Spleen (tissue), 11 donors: Measurements from ENCODE around the gene MYO1D. TPM values are rescaled to one million over a fixed set of nuclear protein-coding genes. Genes with fewer than 3 reads are reported as not detected.
"Not testable (repeated sequence)": the region's sequence is repeated elsewhere in the genome, so short reads cannot be mapped to it uniquely, and the experiment has no call there.

Experiments used
- DNase-seq: peaks from one replicate; pipeline ENCODE4 v3.0.0-alpha.2; 2020
- H3K27ac ChIP-seq, 8 donors: fragments of 200-600 bp; sonication (generic) in 7 of 8; 1 replicate in 4 of 8; 2 replicates in 4 of 8; pipeline versions ENCODE4 v1.5.0 to v1.8.0; 2016 to 2021; ENCODE audit warnings: inconsistent platforms in 4 of 8, mild to moderate bottlenecking in 4 of 8, moderate library complexity in 1 of 8
- H3K27me3 ChIP-seq, 7 donors: fragments of 200-600 bp; sonication (generic) in 6 of 7; replicated peaks in 1 of 7; 1 replicate in 4 of 7; 2 replicates in 3 of 7; pipeline versions ENCODE4 v1.5.0 to v1.8.0; 2016 to 2021; ENCODE audit warnings: inconsistent platforms in 3 of 7, mild to moderate bottlenecking in 1 of 7
- H3K36me3 ChIP-seq, 6 donors: fragments of 200-600 bp; sonication (generic) in 5 of 6; 1 replicate in 4 of 6; 2 replicates in 2 of 6; pipeline versions ENCODE4 v1.5.0 to v1.8.0; 2016 to 2021; ENCODE audit warnings: inconsistent platforms in 2 of 6
- H3K4me1 ChIP-seq, 6 donors: fragments of 200-600 bp; sonication (generic) in 5 of 6; 1 replicate in 3 of 6; 2 replicates in 3 of 6; pipeline versions ENCODE4 v1.5.0 to v1.8.0; 2016 to 2021; ENCODE audit warnings: inconsistent platforms in 3 of 6
- H3K4me3 ChIP-seq, 8 donors: fragments of 200-600 bp; sonication (generic) in 7 of 8; 1 replicate in 4 of 8; 2 replicates in 4 of 8; pipeline versions ENCODE4 v1.5.0 to v1.8.0; 2016 to 2021; ENCODE audit warnings: inconsistent platforms in 4 of 8, mild to moderate bottlenecking in 4 of 8, moderate library complexity in 2 of 8
- H3K9me3 ChIP-seq, 8 donors: fragments of 200-600 bp; sonication (generic) in 7 of 8; 1 replicate in 4 of 8; 2 replicates in 4 of 8; pipeline versions ENCODE4 v1.5.0 to v1.8.0; 2016 to 2021; ENCODE audit warnings: inconsistent platforms in 4 of 8
- POLR2A ChIP-seq, 3 donors: fragments of 450-650 bp; IDR thresholded peaks; one replicate each; pipeline ENCODE4 v1.5.1; 2017; ENCODE audit warnings: antibody characterized with exemption in 3 of 3, mild to moderate bottlenecking in 1 of 3
- POLR2AphosphoS5 ChIP-seq, 3 donors: sonication (generic); formaldehyde crosslinking; IDR thresholded peaks; one replicate each; pipeline ENCODE4 v1.5.1; 2017; ENCODE audit warnings: antibody characterized with exemption in 3 of 3
- WGBS, 5 donors: extraction: QIAGEN DNeasy Blood & Tissue Kit in 3 of 5; methylation state at CpG; one replicate each; pipeline versions ENCODE4 v1.1.5 to v1.1.7; 2013 to 2018; 5-methylcytosine and 5-hydroxymethylcytosine counted together
- intact Hi-C: fragments of 100-400 bp; cut with DNase I; formaldehyde crosslinking; loops from one replicate; pipeline ENCODE4 v1.15.0; 2023; ENCODE audit warnings: low total_unique reads
- polyA plus RNA-seq, 3 donors: library from polyadenylated mRNA; stranded (reverse); fragments of 200-250 nt; gene quantifications; one replicate each; pipeline ENCODE4 v1.2.1, GENCODE V29; 2013
- total RNA-seq, 7 donors: library from RNA; depleted of rRNA in 3 of 7; stranded (reverse); fragments of >200 nt in 3 of 7; fragmentation: NEBNext Ultra II Directional in 4 of 7; extraction: Animal tissue kit (Norgen Biotek cat#: 25700) in 4 of 7; gene quantifications; one replicate each; pipeline versions ENCODE4 v1.1.0 to v1.2.1, GENCODE V29; 2016 to 2021
- TF ChIP-seq, protein P1 (sequence below), 11 experiments: fragments of 200-600 bp in 7 of 11; fragments of 450-650 bp in 4 of 11; sonication (generic) in 4 of 11; IDR thresholded peaks in 8 of 11; conservative IDR thresholded peaks in 3 of 11; 1 replicate in 7 of 11; 2 replicates in 4 of 11; pipeline versions ENCODE4 v1.4.0 to v1.8.0; 2016 to 2021; ENCODE audit warnings: antibody characterized with exemption in 11 of 11, inconsistent platforms in 4 of 11, mild to moderate bottlenecking in 1 of 11
- donor health status: healthy with polysubstance abuse.
- donor health status: DM: no; HTN: no; CAD: no; lungs with moderate emphysema.
- donor health status: DM: no; HTN: no; CAD: no.
- donor health status: Bipolar disorder and iron deficiency.
- donor health status: healthy.
- donor health status: DM: no; HTN: no; CAD: no.
- donor health status: DM: yes; HTN: yes; CAD: no.

Gene MYO1D
- total and polyA plus RNA-seq, 10 donors: 2.3 to 36.4 (median 23.4) TPM

DNA sequence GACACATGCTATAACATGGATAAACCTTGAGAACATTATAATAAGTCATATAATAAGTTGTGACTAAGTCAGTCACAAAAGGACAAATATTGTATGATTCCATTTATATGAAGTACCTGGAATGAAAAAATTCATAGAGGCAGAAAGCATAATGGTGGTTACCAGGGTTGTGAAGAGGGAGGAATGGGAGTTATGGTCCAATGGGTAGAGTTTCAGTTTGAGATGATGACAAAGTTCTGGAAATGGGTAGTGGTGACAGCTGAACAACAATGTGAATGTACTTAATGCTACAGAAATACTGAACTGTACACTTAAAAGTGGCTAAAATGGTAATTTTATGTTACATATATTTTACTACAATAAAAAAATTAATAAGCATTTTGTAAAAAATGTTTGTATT is 49.7 kb downstream of the MYO1D start:
- Histone ChIP-seq H3K4me1 (peaks cover 0 to 27% (median 11%) of the 10 kb centered on the region in 6 donors), H3K27ac (peak overlapping the region in 1 of 8 donors; percentile 42)
- intact Hi-C loops: no loop called here

DNA sequence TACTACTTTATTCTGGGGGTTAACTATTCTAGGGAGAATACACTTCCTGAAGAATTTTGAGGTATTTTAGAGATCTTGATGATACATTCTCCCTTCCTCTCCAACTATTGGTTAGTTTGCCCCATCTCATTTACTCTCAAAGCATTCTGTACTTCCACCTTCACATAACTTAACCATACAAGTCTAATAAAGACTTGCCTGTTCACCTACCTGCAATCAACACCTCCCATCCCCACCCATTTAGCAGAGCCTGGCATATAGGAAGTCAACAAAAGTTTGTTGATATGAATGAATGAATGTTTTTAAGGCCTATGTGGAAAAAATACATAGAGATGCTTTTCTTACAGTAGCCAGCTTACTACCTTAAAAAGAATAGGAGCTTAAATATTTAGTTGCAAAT is 50.8 kb downstream of the MYO1D start:
- no peak overlapping the region for H3K27ac ChIP-seq
- no peak for DNase-seq
- intact Hi-C loops: no loop called here
- peaks cover 0 to 10% (median 0%) of the 10 kb centered on the region in 7 donors for H3K27me3 ChIP-seq
- no peak overlapping the region for H3K4me3 ChIP-seq
- no peaks in the 10 kb centered on the region for H3K36me3 ChIP-seq
- H3K4me1 ChIP-seq: peaks cover 0 to 27% (median 11%) of the 10 kb centered on the region in 6 donors
- no peak for TF ChIP-seq POLR2A (IDR thresholded peaks at IDR 0.05)
- TF ChIP-seq POLR2AphosphoS5 (IDR thresholded peaks at IDR 0.05): no peak
- TF ChIP-seq, protein P1, sequence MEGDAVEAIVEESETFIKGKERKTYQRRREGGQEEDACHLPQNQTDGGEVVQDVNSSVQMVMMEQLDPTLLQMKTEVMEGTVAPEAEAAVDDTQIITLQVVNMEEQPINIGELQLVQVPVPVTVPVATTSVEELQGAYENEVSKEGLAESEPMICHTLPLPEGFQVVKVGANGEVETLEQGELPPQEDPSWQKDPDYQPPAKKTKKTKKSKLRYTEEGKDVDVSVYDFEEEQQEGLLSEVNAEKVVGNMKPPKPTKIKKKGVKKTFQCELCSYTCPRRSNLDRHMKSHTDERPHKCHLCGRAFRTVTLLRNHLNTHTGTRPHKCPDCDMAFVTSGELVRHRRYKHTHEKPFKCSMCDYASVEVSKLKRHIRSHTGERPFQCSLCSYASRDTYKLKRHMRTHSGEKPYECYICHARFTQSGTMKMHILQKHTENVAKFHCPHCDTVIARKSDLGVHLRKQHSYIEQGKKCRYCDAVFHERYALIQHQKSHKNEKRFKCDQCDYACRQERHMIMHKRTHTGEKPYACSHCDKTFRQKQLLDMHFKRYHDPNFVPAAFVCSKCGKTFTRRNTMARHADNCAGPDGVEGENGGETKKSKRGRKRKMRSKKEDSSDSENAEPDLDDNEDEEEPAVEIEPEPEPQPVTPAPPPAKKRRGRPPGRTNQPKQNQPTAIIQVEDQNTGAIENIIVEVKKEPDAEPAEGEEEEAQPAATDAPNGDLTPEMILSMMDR (IDR thresholded peaks at IDR 0.05 in 8 of 11, conservative IDR thresholded peaks at IDR 0.05 in 3 of 11): no peak
- H3K9me3 ChIP-seq: no peaks in the 10 kb centered on the region

More for the DNA sequence above, 49.7 kb downstream of the MYO1D start:
- Histone ChIP-seq H3K9me3 (no peaks in the 10 kb centered on the region), H3K27me3 (peaks cover 0 to 9% (median 0%) of the 10 kb centered on the region in 7 donors), H3K36me3 (no peaks in the 10 kb centered on the region), H3K4me3 (no peak overlapping the region)
- no peak for DNase-seq
- TF ChIP-seq POLR2A (IDR thresholded peaks at IDR 0.05) (no peak), POLR2AphosphoS5 (IDR thresholded peaks at IDR 0.05) (no peak)
- TF ChIP-seq, protein P1 (IDR thresholded peaks at IDR 0.05 in 8 of 11, conservative IDR thresholded peaks at IDR 0.05 in 3 of 11): no peak

DNA sequence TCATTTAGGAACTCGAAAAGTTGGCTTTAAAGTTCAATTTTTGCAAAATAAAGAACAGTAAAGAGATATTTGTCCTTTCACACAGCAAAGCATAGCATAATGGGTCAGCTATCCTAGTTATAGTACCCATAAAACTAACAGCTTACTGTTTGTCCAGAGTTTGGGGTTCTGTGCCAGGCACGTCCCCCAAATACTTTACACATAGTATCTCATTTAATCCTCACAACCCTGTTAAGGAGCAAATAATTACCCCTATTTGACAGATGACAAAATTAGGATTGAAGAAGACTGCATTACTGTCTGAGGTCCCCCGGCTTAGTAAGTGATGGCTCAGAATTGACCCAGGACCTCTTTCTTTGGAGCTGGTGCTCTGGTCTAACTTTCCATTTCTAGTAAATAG is 52.6 kb downstream of the MYO1D start:
- WGBS, 5 donors: 88 to 96% (median 95%) methylated on average over 3 of the region's 3 CpGs
- TF ChIP-seq POLR2AphosphoS5 (IDR thresholded peaks at IDR 0.05) (no peak), POLR2A (IDR thresholded peaks at IDR 0.05) (no peak)
- TF ChIP-seq, protein P1 (IDR thresholded peaks at IDR 0.05 in 8 of 11, conservative IDR thresholded peaks at IDR 0.05 in 3 of 11): no peak
- no peak for DNase-seq
- H3K27me3 ChIP-seq: peaks cover 0 to 10% (median 0%) of the 10 kb centered on the region in 7 donors
- no peak overlapping the region for H3K27ac ChIP-seq
- no peaks in the 10 kb centered on the region for H3K36me3 ChIP-seq
- peaks cover 0 to 22% (median 11%) of the 10 kb centered on the region in 6 donors for H3K4me1 ChIP-seq
- intact Hi-C loops: no loop called here
- H3K9me3 ChIP-seq: no peaks in the 10 kb centered on the region
- no peak overlapping the region for H3K4me3 ChIP-seq

DNA sequence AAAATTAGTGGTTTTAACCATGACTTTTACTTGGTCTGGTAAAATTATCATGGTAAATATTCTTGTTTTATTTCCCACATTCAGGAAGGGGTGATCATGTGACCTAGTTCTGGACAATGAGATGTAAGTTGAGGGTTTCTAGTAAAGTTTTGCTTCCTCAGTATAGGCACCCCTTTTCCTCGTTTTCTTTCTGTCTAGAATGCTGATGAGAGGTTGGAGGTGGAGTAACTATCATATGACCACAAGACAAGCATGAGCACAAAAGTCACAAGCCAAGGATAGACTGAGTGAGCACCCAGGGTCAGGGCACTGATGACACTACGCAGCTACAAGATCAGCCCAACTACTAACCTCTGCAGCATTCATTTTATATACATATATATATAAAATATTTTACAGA is 53.9 kb downstream of the MYO1D start:
- Histone ChIP-seq H3K4me3 (peak overlapping the region in 7 of 8 donors; percentile 8 to 66 (median 31)), H3K36me3 (no peaks in the 10 kb centered on the region), H3K9me3 (no peaks in the 10 kb centered on the region), H3K27ac (peak overlapping the region in 2 of 8 donors; percentile 20 to 30), H3K4me1 (peaks cover 0 to 11% (median 3%) of the 10 kb centered on the region in 6 donors), H3K27me3 (peaks cover 0 to 10% (median 0%) of the 10 kb centered on the region in 7 donors)
- intact Hi-C loops: no loop called here
- TF ChIP-seq POLR2AphosphoS5 (IDR thresholded peaks at IDR 0.05) (no peak), POLR2A (IDR thresholded peaks at IDR 0.05) (no peak)
- TF ChIP-seq, protein P1 (IDR thresholded peaks at IDR 0.05 in 8 of 11, conservative IDR thresholded peaks at IDR 0.05 in 3 of 11): no peak
- 50 to 65% (median 59%) methylated on average over 2 of the region's 2 CpGs for WGBS, 5 donors
- no peak for DNase-seq

DNA sequence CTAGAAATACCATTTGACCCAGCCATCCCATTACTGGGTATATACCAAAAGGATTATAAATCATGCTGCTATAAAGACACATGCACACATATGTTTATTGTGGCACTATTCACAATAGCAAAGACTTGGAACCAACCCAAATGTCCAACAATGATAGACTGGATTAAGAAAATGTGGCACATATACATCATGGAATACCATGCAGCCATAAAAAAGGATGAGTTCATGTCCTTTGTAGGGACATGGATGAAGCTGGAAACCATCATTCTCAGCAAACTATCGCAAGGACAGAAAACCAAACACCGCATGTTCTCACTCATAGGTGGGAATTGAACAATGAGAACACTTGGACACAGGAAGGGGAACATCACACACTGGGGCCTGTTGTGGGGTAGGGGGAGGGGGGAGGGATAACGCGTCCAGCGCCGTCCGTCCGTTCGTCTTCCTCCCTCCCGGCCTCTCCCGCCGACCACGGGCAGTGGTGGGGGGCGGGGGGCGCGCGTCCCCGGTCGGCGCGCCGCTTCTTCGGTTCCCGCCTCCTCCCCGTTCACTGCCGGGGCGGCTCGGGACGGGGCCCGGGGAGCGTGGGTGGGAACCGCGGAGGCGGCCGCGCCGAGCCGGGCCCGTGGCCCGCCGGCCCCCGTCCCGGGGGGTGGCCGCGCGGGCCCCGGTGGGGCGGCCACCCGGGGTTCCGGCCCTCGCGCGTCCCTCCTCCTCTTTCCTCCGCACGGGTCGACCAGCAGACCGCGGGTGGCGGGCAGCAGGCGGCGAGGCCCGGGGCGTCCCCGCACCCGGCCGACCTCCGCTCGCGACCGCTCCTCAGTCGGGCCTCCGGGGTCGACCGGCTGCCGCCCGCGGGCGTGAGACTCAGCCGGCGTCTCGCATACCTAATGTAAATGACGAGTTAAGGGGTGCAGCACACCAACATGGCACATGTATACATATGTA is 54.7 kb downstream of the MYO1D start:
- H3K9me3 ChIP-seq, H3K36me3 ChIP-seq, intact Hi-C loops, H3K27me3 ChIP-seq, H3K4me1 ChIP-seq: not testable (repeated sequence)
- Histone ChIP-seq H3K4me3 (peak overlapping the region in 7 of 8 donors; percentile 8 to 66 (median 31)), H3K27ac (peak overlapping the region in 3 of 8 donors; percentile 20 to 40 (median 30))
- DNase-seq: peak; percentile 80
- WGBS, 5 donors: 0 to 41% (median 15%) methylated on average over 23 to 80 of the region's 82 CpGs
